Stimulated activated CD8-positive, alpha-beta memory T cell treated with anti-CD3 and anti-CD28 coated beads, Interleukin-15, amount 100 ng/mL, for 24 hours (primary cell): ENCODE results near the gene COQ8B.
A peak's percentile ranks its signal among the peaks of the same experiment; 100 is the strongest.

Source experiments
- DNase-seq: peaks from one replicate; pipeline ENCODE4 v3.0.0-alpha.2; 2020; ENCODE audit warnings: low read depth

The COQ8B gene

GRCh38 chr19:40691421-40692211 is 25.1 kb downstream of the COQ8B start:
- no peak for DNase-seq

GRCh38 chr19:40690693-40691420 is 25.8 kb downstream of the COQ8B start:
- DNase-seq, result peak; percentile 72

- DNase-seq, result no peak
These were observed 26.5 kb downstream of the COQ8B start, which contains the start of gene NUMBL for GRCh38 chr19:40690050-40690692. Gene NUMBL, minus strand, starts transcription at chr19:40690651. Its CDS starts 168 bp downstream, at chr19:40690483.

- DNase-seq, result no peak
These were observed 27.2 kb downstream of the COQ8B start for GRCh38 chr19:40689339-40690049.

- no peak for DNase-seq
These were observed 27.7 kb downstream of the COQ8B start for GRCh38 chr19:40688987-40689338.

- no peak for DNase-seq
These were observed 28.4 kb downstream of the COQ8B start for GRCh38 chr19:40688309-40688708.

GRCh38 chr19:40687525-40688016 is 29.1 kb downstream of the COQ8B start:
- DNase-seq, result no peak

GRCh38 chr19:40686882-40687524 is 29.7 kb downstream of the COQ8B start:
- DNase-seq, result no peak

- DNase-seq, result no peak
These were observed 31.1 kb downstream of the COQ8B start for GRCh38 chr19:40685563-40685962.

- DNase-seq, result no peak
These were observed 31.6 kb downstream of the COQ8B start for GRCh38 chr19:40685016-40685526.

GRCh38 chr19:40684280-40684679 is 32.4 kb downstream of the COQ8B start:
- DNase-seq, result no peak

- no peak for DNase-seq
These were observed 33.2 kb downstream of the COQ8B start for GRCh38 chr19:40683437-40683836.

GRCh38 chr19:40682431-40682964 is 34.2 kb downstream of the COQ8B start:
- DNase-seq, result no peak

GRCh38 chr19:40681039-40681438 is 35.6 kb downstream of the COQ8B start:
- no peak for DNase-seq

GRCh38 chr19:40677156-40677555 is 39.5 kb downstream of the COQ8B start:
- DNase-seq, result no peak

GRCh38 chr19:40674291-40674690 is 42.4 kb downstream of the COQ8B start:
- DNase-seq, result no peak

- no peak for DNase-seq
These were observed 43.3 kb downstream of the COQ8B start for GRCh38 chr19:40673397-40673796.

GRCh38 chr19:40672573-40673299 is 44.0 kb downstream of the COQ8B start:
- DNase-seq, result no peak

GRCh38 chr19:40672038-40672437 is 44.6 kb downstream of the COQ8B start:
- no peak for DNase-seq

- no peak for DNase-seq
These were observed 45.3 kb downstream of the COQ8B start for GRCh38 chr19:40671404-40671803.
